Astrocyte of the cerebellum (primary cell): ENCODE measurements around the gene DNAJC27.

Experiments used
- DNase-seq: peaks from one replicate; pipeline ENCODE4 v3.0.0-alpha.2; 2011; ENCODE audit warnings: low read depth
- H3K4me3 ChIP-seq: 2 replicates; pipeline ENCODE4 v1.5.1; 2011; ENCODE audit warnings: mild to moderate bottlenecking, low read depth, low read length, moderate library complexity
- in situ Hi-C: cut with HindIII; loops from 2 replicates; pipeline ENCODE4 v1.10.0; 2017; ENCODE audit warnings: low sequenced_read_pairs
- TF ChIP-seq, protein P1 (sequence below): IDR thresholded peaks from 2 replicates; pipeline ENCODE4 v1.5.1; 2012; ENCODE audit warnings: low read length, low read depth, moderate library complexity, mild to moderate bottlenecking; ENCODE audit errors: missing control alignments

DNAJC27 gene

DNA sequence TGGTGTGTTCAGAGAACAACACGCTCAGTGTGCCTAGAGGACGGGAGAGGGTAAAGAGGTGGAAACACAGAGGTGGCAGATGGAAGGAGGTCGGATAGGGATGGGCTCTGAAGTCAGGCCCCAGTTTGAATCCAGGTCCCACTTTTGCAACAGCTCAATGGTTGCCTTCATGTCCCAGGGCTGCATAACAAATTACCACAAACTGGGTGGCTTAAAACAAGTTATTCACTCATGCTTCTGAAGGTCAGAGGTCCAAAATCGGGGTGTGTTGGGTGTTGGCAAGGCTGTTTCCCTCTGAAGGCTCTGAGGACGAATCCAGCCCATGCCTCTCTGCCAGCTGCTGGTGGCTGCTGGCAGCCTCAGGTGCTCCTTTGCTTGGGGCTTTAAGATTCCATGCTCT, 39.0 kb downstream of the DNAJC27 start:
- TF ChIP-seq, protein P1, sequence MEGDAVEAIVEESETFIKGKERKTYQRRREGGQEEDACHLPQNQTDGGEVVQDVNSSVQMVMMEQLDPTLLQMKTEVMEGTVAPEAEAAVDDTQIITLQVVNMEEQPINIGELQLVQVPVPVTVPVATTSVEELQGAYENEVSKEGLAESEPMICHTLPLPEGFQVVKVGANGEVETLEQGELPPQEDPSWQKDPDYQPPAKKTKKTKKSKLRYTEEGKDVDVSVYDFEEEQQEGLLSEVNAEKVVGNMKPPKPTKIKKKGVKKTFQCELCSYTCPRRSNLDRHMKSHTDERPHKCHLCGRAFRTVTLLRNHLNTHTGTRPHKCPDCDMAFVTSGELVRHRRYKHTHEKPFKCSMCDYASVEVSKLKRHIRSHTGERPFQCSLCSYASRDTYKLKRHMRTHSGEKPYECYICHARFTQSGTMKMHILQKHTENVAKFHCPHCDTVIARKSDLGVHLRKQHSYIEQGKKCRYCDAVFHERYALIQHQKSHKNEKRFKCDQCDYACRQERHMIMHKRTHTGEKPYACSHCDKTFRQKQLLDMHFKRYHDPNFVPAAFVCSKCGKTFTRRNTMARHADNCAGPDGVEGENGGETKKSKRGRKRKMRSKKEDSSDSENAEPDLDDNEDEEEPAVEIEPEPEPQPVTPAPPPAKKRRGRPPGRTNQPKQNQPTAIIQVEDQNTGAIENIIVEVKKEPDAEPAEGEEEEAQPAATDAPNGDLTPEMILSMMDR = no peak
- in situ Hi-C loops = loop anchor here (5.0 kb wide), 1 partner anchor 50 kb away; no protein-coding TSS in a partner anchor
- no peak for DNase-seq
- no peak overlapping the region for H3K4me3 ChIP-seq

DNA sequence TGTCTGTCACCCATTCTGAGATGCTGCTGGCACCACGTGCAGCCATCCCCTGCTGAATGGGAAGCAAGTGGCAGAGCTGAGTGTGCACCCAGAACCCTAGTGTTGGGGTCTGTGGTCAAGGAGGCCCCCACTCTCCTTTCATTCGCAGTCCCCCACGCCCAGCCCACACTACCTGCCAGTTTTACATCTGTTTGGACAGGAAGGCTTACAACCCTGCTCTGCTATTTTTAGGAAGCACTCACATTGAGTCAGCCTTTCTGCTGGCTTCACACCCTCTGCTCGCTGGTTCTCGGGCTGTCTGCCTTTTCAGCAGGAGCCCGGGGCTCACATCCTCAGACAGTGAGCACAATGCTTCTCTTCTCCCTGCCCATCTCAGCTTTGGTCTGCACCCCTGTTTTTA, 41.0 kb downstream of the DNAJC27 start:
- no peak for DNase-seq
- in situ Hi-C loops = loop anchor here (5.0 kb wide), 1 partner anchor 48 kb away; no protein-coding TSS in a partner anchor
- H3K4me3 ChIP-seq = no peak overlapping the region
- TF ChIP-seq, protein P1 = no peak

DNA sequence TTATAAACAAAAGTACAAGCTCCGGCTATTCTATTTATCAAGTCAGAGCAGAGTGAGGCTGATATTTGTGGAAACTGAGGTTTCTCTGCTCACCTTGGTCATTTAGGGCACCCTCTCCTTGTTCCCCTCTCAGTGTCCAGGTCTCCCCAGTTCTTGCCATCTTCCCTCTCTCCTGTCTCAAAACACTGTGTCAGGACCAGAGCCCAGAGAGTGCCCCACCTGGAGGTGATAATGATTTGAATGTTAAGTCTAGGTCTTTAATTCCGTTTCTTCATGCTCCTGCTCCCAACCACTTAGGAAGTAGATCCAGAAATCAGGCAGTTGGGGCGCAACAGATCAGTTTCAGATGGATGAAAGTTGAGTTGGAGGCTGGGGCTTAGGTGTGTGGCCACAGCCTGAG, 42.5 kb downstream of the DNAJC27 start:
- H3K4me3 ChIP-seq = no peak overlapping the region
- TF ChIP-seq, protein P1 = peak; percentile 24
- DNase-seq = no peak
- in situ Hi-C loops = no loop called here

DNA sequence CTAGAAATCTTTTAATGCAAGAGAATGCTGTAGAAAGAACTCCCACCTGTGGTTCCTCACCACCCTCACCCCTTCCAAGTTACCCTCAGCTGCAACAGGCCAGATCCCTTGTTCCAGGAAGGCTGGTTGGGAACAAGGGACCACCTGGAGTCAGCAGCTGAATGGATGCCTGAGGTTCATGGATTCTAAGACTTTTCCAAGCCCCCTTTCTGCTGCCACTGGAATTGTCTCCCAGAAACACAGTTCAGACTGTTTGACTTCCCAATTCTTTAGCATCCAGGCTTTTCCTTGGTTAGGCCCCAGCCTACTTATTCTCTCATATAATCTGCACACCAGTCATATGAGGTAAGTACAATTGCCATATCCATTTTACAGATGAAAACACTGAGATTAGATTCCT, 43.7 kb downstream of the DNAJC27 start:
- H3K4me3 ChIP-seq = no peak overlapping the region
- in situ Hi-C loops = no loop called here
- TF ChIP-seq, protein P1 = no peak
- DNase-seq = no peak

DNA sequence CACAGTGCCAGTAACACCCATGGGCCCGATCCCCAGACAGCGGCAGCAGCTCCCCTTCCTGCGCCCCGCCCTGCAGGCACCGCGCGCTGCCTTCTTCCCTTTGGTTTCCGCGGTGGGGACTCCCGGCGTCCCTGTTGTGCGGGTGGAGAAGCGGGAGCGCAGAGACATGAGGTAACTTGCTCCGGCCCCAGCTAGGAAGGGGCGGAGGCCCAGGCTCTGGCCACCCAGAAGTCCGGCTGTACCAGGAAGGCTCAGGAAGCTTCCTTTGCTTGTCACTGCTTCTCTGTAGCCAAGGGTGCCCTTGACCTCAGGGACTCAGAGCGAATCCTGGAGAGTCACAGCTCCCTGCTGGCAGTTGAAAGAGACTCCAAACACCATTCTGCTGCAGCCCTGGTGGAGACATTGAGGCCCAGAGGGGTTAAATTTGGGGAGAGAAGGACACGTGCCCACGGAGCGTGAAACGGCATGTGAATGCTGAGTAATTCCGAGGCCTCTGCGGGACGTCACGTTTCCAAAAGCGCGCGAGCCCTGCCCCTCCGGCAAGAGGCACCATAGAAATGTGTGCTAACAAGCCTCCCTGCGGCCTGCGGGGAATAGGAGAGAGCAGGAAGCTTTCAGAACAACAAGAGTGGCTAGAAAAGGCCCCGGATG, 45.0 kb downstream of the DNAJC27 start:
- H3K4me3 ChIP-seq = no peak overlapping the region
- DNase-seq = no peak
- in situ Hi-C loops = no loop called here
- TF ChIP-seq, protein P1 = no peak

DNA sequence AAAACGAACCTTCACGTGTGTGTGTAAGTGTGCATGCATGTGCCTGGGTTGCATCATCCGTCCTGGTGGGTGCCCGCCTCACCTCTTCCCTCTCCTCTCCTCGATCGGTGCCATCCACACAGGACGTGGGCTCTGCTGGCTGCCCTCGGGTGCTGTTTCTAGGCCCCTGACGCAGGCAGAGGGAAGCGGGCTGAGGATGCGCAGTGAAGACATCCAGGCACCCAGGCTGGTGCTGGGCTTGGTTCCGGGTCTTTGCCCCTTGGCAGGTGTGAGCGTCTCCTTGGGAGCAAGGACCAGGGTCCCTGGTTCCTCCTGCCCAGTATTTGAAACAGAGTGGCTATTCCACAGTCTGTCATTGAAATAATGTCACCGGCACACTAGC, 45.5 kb downstream of the DNAJC27 start:
- in situ Hi-C loops = no loop called here
- no peak for DNase-seq
- TF ChIP-seq, protein P1 = no peak
- no peak overlapping the region for H3K4me3 ChIP-seq
